Sigmoid colon (tissue), 7 donors: Measurements from ENCODE around the gene MYO3A. TPM values are rescaled to one million over a fixed set of nuclear protein-coding genes. Genes with fewer than 3 reads are reported as not detected.
"Not testable (repeated sequence)": the region's sequence is repeated elsewhere in the genome, so short reads cannot be mapped to it uniquely, and the experiment has no call there.

Source experiments
- DNase-seq: peaks from one replicate; pipeline ENCODE4 v3.0.0-alpha.2; 2019
- H3K27ac ChIP-seq, 4 donors: fragments of 200-600 bp; sonication (generic); one replicate each; pipeline ENCODE4 v1.5.1; 2016 to 2019; ENCODE audit warnings: mild to moderate bottlenecking in 1 of 4
- H3K27me3 ChIP-seq, 3 donors: fragments of 200-600 bp; sonication (generic); one replicate each; pipeline ENCODE4 v1.5.1; 2019; ENCODE audit warnings: mild to moderate bottlenecking in 1 of 3
- H3K36me3 ChIP-seq, 4 donors: fragments of 200-600 bp; sonication (generic); one replicate each; pipeline ENCODE4 v1.5.1; 2016 to 2019
- H3K4me1 ChIP-seq, 4 donors: fragments of 200-600 bp; sonication (generic); one replicate each; pipeline ENCODE4 v1.5.1; 2017 to 2019
- H3K4me3 ChIP-seq, 4 donors: fragments of 200-600 bp; sonication (generic); one replicate each; pipeline ENCODE4 v1.5.1; 2017 to 2019; ENCODE audit warnings: mild to moderate bottlenecking in 2 of 4, moderate library complexity in 1 of 4
- H3K9me3 ChIP-seq, 4 donors: fragments of 200-600 bp in 3 of 4; sonication (generic) in 3 of 4; one replicate each; pipeline versions ENCODE4 v1.5.1 to v1.6.1; 2013 to 2019
- CTCF ChIP-seq, 4 experiments: fragments of 450-650 bp in 3 of 4; fragments of 200-600 bp in 1 of 4; IDR thresholded peaks; one replicate each; pipeline ENCODE4 v1.5.1; 2016 to 2019; ENCODE audit warnings: antibody characterized with exemption in 4 of 4, mild to moderate bottlenecking in 3 of 4, moderate library complexity in 2 of 4
- EP300 ChIP-seq, 4 donors: sonication (generic); formaldehyde crosslinking; IDR thresholded peaks; one replicate each; pipeline ENCODE4 v1.6.1; 2017; ENCODE audit warnings: antibody characterized with exemption in 4 of 4
- POLR2A ChIP-seq, 2 donors: fragments of 450-650 bp; IDR thresholded peaks; one replicate each; pipeline ENCODE4 v1.6.1; 2016; ENCODE audit warnings: antibody characterized with exemption in 2 of 2, mild to moderate bottlenecking in 2 of 2, moderate library complexity in 2 of 2
- POLR2AphosphoS5 ChIP-seq, 4 donors: sonication (generic); formaldehyde crosslinking; IDR thresholded peaks; one replicate each; pipeline ENCODE4 v1.6.1; 2017; ENCODE audit warnings: antibody characterized with exemption in 4 of 4
- WGBS, 2 donors: extraction: QIAGEN DNeasy Blood & Tissue Kit; methylation state at CpG; one replicate each; pipeline ENCODE4 v1.1.7; 2013; 5-methylcytosine and 5-hydroxymethylcytosine counted together
- intact Hi-C: fragments of 100-400 bp; cut with DNase I; formaldehyde crosslinking; loops from one replicate; pipeline ENCODE4 v1.15.1; 2023
- polyA plus RNA-seq, 3 donors: library from polyadenylated mRNA; stranded (reverse); fragments of 200-250 nt; gene quantifications; one replicate each; pipeline ENCODE4 v1.2.3, GENCODE V29; 2013
- total RNA-seq, 4 donors: library from RNA; depleted of rRNA; stranded (reverse); fragments of >200 nt; gene quantifications; one replicate each; pipeline ENCODE4 v1.1.0, GENCODE V29; 2016
- donor health status: healthy with polysubstance abuse.
- donor health status: Bipolar disorder and iron deficiency.
- donor health status: healthy.

The MYO3A gene
- total and polyA plus RNA-seq, 7 donors = 0.33 to 0.71 (median 0.54) TPM; not detected in 4

- no peaks in the 10 kb centered on the region for H3K9me3 ChIP-seq
- intact Hi-C loops = no loop called here
- no peaks in the 10 kb centered on the region for H3K4me1 ChIP-seq
- H3K36me3 ChIP-seq = no peaks in the 10 kb centered on the region
- TF ChIP-seq POLR2AphosphoS5 (IDR thresholded peaks at IDR 0.05) = no peak
- TF ChIP-seq EP300 (IDR thresholded peaks at IDR 0.05) = no peak
- TF ChIP-seq CTCF (IDR thresholded peaks at IDR 0.05) = no peak
- TF ChIP-seq POLR2A (IDR thresholded peaks at IDR 0.05) = no peak
- WGBS, 2 donors = 75 to 89% methylated on average over 4 of the region's 4 CpGs
- H3K27ac ChIP-seq = no peak overlapping the region
- DNase-seq = no peak
- H3K27me3 ChIP-seq = no peaks in the 10 kb centered on the region
- H3K4me3 ChIP-seq = no peak overlapping the region
These were observed 118.3 kb downstream of the MYO3A start for GRCh38 chr10:26052326-26052725.

- H3K4me1 ChIP-seq = no peaks in the 10 kb centered on the region
- no peaks in the 10 kb centered on the region for H3K36me3 ChIP-seq
- intact Hi-C loops = no loop called here
- DNase-seq = no peak
- no peaks in the 10 kb centered on the region for H3K27me3 ChIP-seq
- H3K4me3 ChIP-seq = no peak overlapping the region
- no peak overlapping the region for H3K27ac ChIP-seq
- peaks cover 0 to 2% (median 0%) of the 10 kb centered on the region in 4 donors for H3K9me3 ChIP-seq
- 79 to 89% methylated on average over 1 of the region's 1 CpG for WGBS, 2 donors
- TF ChIP-seq POLR2A (IDR thresholded peaks at IDR 0.05) = no peak
- TF ChIP-seq POLR2AphosphoS5 (IDR thresholded peaks at IDR 0.05) = no peak
These were observed 123.4 kb downstream of the MYO3A start for GRCh38 chr10:26057466-26057865.

GRCh38 chr10:26064106-26064505 lies 130.1 kb downstream of the MYO3A start:
- H3K27ac ChIP-seq = no peak overlapping the region
- no peaks in the 10 kb centered on the region for H3K9me3 ChIP-seq
- DNase-seq = no peak
- TF ChIP-seq CTCF (IDR thresholded peaks at IDR 0.05) (no peak), POLR2A (IDR thresholded peaks at IDR 0.05) (no peak), POLR2AphosphoS5 (IDR thresholded peaks at IDR 0.05) (no peak), EP300 (IDR thresholded peaks at IDR 0.05) (no peak)
- intact Hi-C loops = no loop called here
- no peaks in the 10 kb centered on the region for H3K4me1 ChIP-seq
- no peaks in the 10 kb centered on the region for H3K36me3 ChIP-seq
- H3K4me3 ChIP-seq = no peak overlapping the region
- H3K27me3 ChIP-seq = no peaks in the 10 kb centered on the region

GRCh38 chr10:26067680-26068079 lies 133.7 kb downstream of the MYO3A start:
- 59 to 76% methylated on average over 1 of the region's 1 CpG for WGBS, 2 donors

GRCh38 chr10:26080971-26081370 lies 146.9 kb downstream of the MYO3A start:
- H3K9me3 ChIP-seq, H3K36me3 ChIP-seq, intact Hi-C loops, DNase-seq, H3K27me3 ChIP-seq, H3K27ac ChIP-seq, H3K4me3 ChIP-seq, H3K4me1 ChIP-seq: not testable (repeated sequence)
- WGBS, 2 donors = 20 to 75% methylated on average over 7 of the region's 7 CpGs

More at GRCh38 chr10:26067680-26068079, 133.7 kb downstream of the MYO3A start:
- H3K27me3 ChIP-seq = no peaks in the 10 kb centered on the region
- H3K36me3 ChIP-seq = no peaks in the 10 kb centered on the region
- no peaks in the 10 kb centered on the region for H3K4me1 ChIP-seq
- TF ChIP-seq POLR2AphosphoS5 (IDR thresholded peaks at IDR 0.05) (no peak), POLR2A (IDR thresholded peaks at IDR 0.05) (no peak), CTCF (IDR thresholded peaks at IDR 0.05) (no peak), EP300 (IDR thresholded peaks at IDR 0.05) (no peak)
- no peak overlapping the region for H3K27ac ChIP-seq
- no peak overlapping the region for H3K4me3 ChIP-seq
- intact Hi-C loops = no loop called here
- H3K9me3 ChIP-seq = no peaks in the 10 kb centered on the region
- no peak for DNase-seq

- Histone ChIP-seq H3K27me3 (no peaks in the 10 kb centered on the region), H3K9me3 (peaks cover 0 to 2% (median 0%) of the 10 kb centered on the region in 4 donors), H3K27ac (no peak overlapping the region), H3K36me3 (no peaks in the 10 kb centered on the region), H3K4me3 (no peak overlapping the region), H3K4me1 (no peaks in the 10 kb centered on the region)
- 34 to 82% methylated on average over 4 of the region's 4 CpGs for WGBS, 2 donors
- no peak for DNase-seq
- intact Hi-C loops = no loop called here
- TF ChIP-seq POLR2AphosphoS5 (IDR thresholded peaks at IDR 0.05) = no peak
- no peak for TF ChIP-seq EP300 (IDR thresholded peaks at IDR 0.05)
- TF ChIP-seq POLR2A (IDR thresholded peaks at IDR 0.05) = no peak
- no peak for TF ChIP-seq CTCF (IDR thresholded peaks at IDR 0.05)
These were observed 147.4 kb downstream of the MYO3A start for GRCh38 chr10:26081459-26081858.
